VCaP (cell line): ENCODE measurements around the gene SLC4A2.

Experiments
- H3K27ac ChIP-seq: fragments of 450-650 bp; 2 replicates; pipeline ENCODE4 v1.5.1; 2017
- CTCF ChIP-seq: fragments of 450-650 bp; conservative IDR thresholded peaks from 2 replicates; pipeline ENCODE4 v1.5.1; 2017; ENCODE audit warnings: mild to moderate bottlenecking, moderate library complexity

SLC4A2 gene

GRCh38 chr7:151087245-151088018, 28.0 kb downstream of the SLC4A2 start:
- TF ChIP-seq CTCF, result peak; percentile 70
- peak overlapping the region; percentile 97 for H3K27ac ChIP-seq

GRCh38 chr7:151088019-151088855, 28.8 kb downstream of the SLC4A2 start:
- peak overlapping the region; percentile 97 for H3K27ac ChIP-seq
- no peak for TF ChIP-seq CTCF

- TF ChIP-seq CTCF, result no peak
- peak overlapping the region; percentile 97 for H3K27ac ChIP-seq
These were observed 29.7 kb downstream of the SLC4A2 start for GRCh38 chr7:151088856-151089699.

- no peak for TF ChIP-seq CTCF
- peak overlapping the region; percentile 97 for H3K27ac ChIP-seq
These were observed 30.7 kb downstream of the SLC4A2 start for GRCh38 chr7:151089893-151090730.

GRCh38 chr7:151091003-151091402, 31.6 kb downstream of the SLC4A2 start:
- peak overlapping the region; percentile 97; the same call in 1 of the 2 replicates for H3K27ac ChIP-seq
- no peak for TF ChIP-seq CTCF

- peak overlapping the region; percentile 97; the same call in 1 of the 2 replicates for H3K27ac ChIP-seq
- TF ChIP-seq CTCF, result peak; percentile 71
These were observed 32.0 kb downstream of the SLC4A2 start for GRCh38 chr7:151091431-151091830.
